ENCODE results near the gene PPP1R3E. TPM values are rescaled to one million over a fixed set of nuclear protein-coding genes. Genes with fewer than 3 reads are reported as not detected.

Gene PPP1R3E
- total and polyA plus RNA-seq, 2 of the 13 experiments (the other 11 are each of a cell fraction or from before 2014, with no cell fraction given) = 16.5 to 26.5 TPM

- peak overlapping the region; percentile 87 for H3K27ac ChIP-seq (ENCODE audit: extremely low read length, insufficient read depth, low read length)
- peaks cover 34% of the 10 kb centered on the region for H3K79me2 ChIP-seq (ENCODE audit: insufficient read depth, low read length)
- FAIRE-seq = no peak
- H3K4me3 ChIP-seq (replicated peaks in 1 of 3; ENCODE audit: insufficient read depth in 1 of 3, low read depth in 2 of 3, low read length in 3 of 3) = peak overlapping the region; percentile 95 to 99 (median 96)
- in situ Hi-C loops (cut with HindIII; ENCODE audit: extremely low pct_ligation_motif_present, low pct_unique_long_range_greater_than_20kb) = loop anchor here (25.0 kb wide), 1 partner anchor 829 kb away; the partner anchor contains the start of genes EMC9, FITM1, PSME1 and PSME2
- peak overlapping the region; percentile 99 for H3K9ac ChIP-seq (ENCODE audit: insufficient read depth, low read depth, low read length)
- 94% methylated on average over 22 of the region's 22 CpGs for WGBS (ENCODE audit: low lambda C conversion rate)
- CTCF ChIA-PET (ENCODE audit: low intra/inter-chr PET ratio, low total read pairs) = no interaction called here
- ATAC-seq = no peak
- no peak overlapping the region for H2AFZ ChIP-seq (ENCODE audit: low read length)
- H3K4me1 ChIP-seq (ENCODE audit: insufficient read depth, low read length) = peaks cover 56% of the 10 kb centered on the region
- no peaks in the 10 kb centered on the region for H3K9me3 ChIP-seq (ENCODE audit: low read length)
- H3K4me2 ChIP-seq (ENCODE audit: low read depth, low read length) = peak overlapping the region; percentile 96
- intact Hi-C loops (cut with micrococcal nuclease; ENCODE audit: unreplicated experiment) = loop anchor here (10.0 kb wide), 3 partner anchors 323 to 987 kb away; partner anchors contain the start of genes AJUBA, DCAF11, DHRS1 and NOP9
- peaks cover 27 to 38% of the 10 kb centered on the region in 2 experiments for H3K36me3 ChIP-seq (replicated peaks in 1 of 2; ENCODE audit: control insufficient read depth in 1 of 2, insufficient read depth in 2 of 2, low read length in 2 of 2)
- H4K20me1 ChIP-seq (ENCODE audit: insufficient read depth, low read length) = no peaks in the 10 kb centered on the region
- POLR2A ChIA-PET = interaction anchor here (0.6 to 18.7 kb wide), 9 partner anchors 13 to 807 kb away, joined by 3 to 1053 read pairs (median 7); partner anchors contain the start of genes DCAF11, HOMEZ, NRL and PABPN1
- no TSS peak for BruUV-seq (replicated peaks)
- H3K27me3 ChIP-seq (ENCODE audit: control insufficient read depth in 1 of 2, insufficient read depth in 2 of 2, low read length in 2 of 2) = no peaks in the 10 kb centered on the region; a peak in 1 of 5 replicates
- no peak for DNase-seq (ENCODE audit: low spot score)
- TF ChIP-seq RFXANK (CRISPR knock-in tag; IDR thresholded peaks at IDR 0.05) (no peak), ZNF274 (CRISPR knock-in tag; IDR thresholded peaks at IDR 0.05) (0 out of 2 replicates have a peak, but pooled peaks have one; percentile 13), ZNF788 (CRISPR knock-in tag; IDR thresholded peaks at IDR 0.05; ENCODE audit: borderline replicate concordance) (no peak), ZNF326 (CRISPR knock-in tag; IDR thresholded peaks at IDR 0.05; ENCODE audit: borderline replicate concordance) (no peak), MYC (CRISPR knock-in tag; IDR thresholded peaks at IDR 0.05; ENCODE audit: borderline replicate concordance) (no peak; the same call in 1 of the 2 replicates), CSRNP2 (CRISPR knock-in tag; conservative IDR thresholded peaks at IDR 0.05; ENCODE audit: low read depth) (no peak), ZNF768 (CRISPR knock-in tag; IDR thresholded peaks at IDR 0.05) (peak; percentile 77; the same call in 1 of the 2 replicates), FOXK2 (IDR thresholded peaks at IDR 0.05) (no peak), SRSF9 (IDR thresholded peaks at IDR 0.05; ENCODE audit: borderline replicate concordance, insufficient read depth, low read depth, low read length, poor library complexity, severe bottlenecking) (no peak), ZNF558 (CRISPR knock-in tag; IDR thresholded peaks at IDR 0.05; ENCODE audit: borderline replicate concordance) (no peak), MAFF (IDR thresholded peaks at IDR 0.05; ENCODE audit: low read depth, low read length) (no peak), RBM39 (IDR thresholded peaks at IDR 0.05; ENCODE audit: low read depth, low read length, poor library complexity, severe bottlenecking) (peak; percentile 10), MIER3 (CRISPR knock-in tag; IDR thresholded peaks at IDR 0.05; ENCODE audit: borderline replicate concordance) (no peak), ZSCAN21 (CRISPR knock-in tag; IDR thresholded peaks at IDR 0.05; ENCODE audit: borderline replicate concordance) (no peak), ATRX (CRISPR knock-in tag; IDR thresholded peaks at IDR 0.05; ENCODE audit: borderline replicate concordance) (no peak), REXO4 (CRISPR knock-in tag; IDR thresholded peaks at IDR 0.05; ENCODE audit: borderline replicate concordance) (no peak), ZNF660 (CRISPR knock-in tag; IDR thresholded peaks at IDR 0.05; ENCODE audit: borderline replicate concordance, low read depth) (no peak), ZNF597 (CRISPR knock-in tag; IDR thresholded peaks at IDR 0.05) (no peak), BHLHE40 (IDR thresholded peaks at IDR 0.05; ENCODE audit: low read length) (no peak)
Measured at GRCh38 chr14:23307687-23308644, 5.3 kb upstream of the PPP1R3E start.
